ENCODE measurements around the gene PYGM. TPM values are rescaled to one million over a fixed set of nuclear protein-coding genes. Genes with fewer than 3 reads are reported as not detected.

Gene PYGM
- 10 to 100 TPM; 31.3 to 48.6 TPM for total RNA-seq
- long read RNA-seq, transcript PYGM-201 (20 exons, 3,198 nt), result major isoform, 11 of 30 reads
- long read RNA-seq, partial matches to known transcripts, result 18 of 30 reads
- long read RNA-seq, other reads (novel, unspliced or antisense), result 1 of 30 reads

GRCh38 chr11:64759722-64760719 lies at the start of gene PYGM:
Gene PYGM, minus strand, starts transcription at chr11:64759974. Its CDS starts 76 bp downstream, at chr11:64759898.
- DNase-seq (peak; percentile 83), ATAC-seq (peak; percentile 83 to 88)
- intact Hi-C loops (cut with DNase I), result no loop called here

GRCh38 chr11:64805481-64805880 lies 45.7 kb upstream of the PYGM start:
- ATAC-seq, result no peak
- DNase-seq, result no peak
- intact Hi-C loops (cut with DNase I), result no loop called here

DNA sequence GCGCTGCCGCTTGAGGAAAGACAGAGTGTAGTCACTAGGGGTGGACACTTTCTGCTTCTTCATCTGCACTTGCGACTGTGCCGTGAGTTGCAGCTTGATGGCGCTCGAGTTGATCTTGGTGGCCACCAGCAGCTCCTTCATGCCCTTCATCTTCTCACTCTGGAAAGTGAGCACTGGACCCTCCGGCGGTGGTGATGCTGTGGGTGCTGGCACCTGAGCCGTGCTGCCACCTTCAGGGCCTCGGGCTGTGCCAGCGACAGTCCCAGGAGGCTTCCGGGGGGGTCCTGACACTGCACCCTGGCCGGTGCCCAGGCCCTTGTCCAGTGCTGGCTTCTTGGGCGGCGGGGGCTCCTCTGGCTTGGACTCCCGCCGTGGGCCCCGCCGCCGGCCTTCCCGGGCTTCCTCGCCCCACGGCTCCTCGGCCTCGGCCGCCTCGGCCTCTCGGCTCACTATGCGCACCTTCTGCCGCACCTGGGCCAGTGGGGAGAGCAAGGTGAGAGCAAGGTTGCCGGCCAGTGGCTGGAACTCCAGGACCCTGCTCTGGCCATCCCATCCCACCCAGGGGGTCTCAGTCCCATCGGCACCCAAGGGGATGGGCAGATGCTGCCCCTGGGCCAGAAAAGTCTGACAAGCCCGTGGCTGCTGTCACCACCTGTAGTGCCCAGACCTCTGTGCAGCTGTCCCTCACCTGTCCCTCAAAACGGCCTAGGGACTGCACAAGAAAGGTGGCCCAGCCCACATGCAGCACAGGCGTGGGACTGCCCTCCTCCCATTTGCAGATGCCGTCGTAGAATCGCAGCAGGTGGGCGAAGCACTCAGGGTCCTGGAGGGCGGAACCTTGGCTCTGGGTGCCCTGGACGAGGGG lies 44.8 kb upstream of the PYGM start:
- intact Hi-C loops (cut with DNase I), result no loop called here
- DNase-seq (no peak), ATAC-seq (no peak)

DNA sequence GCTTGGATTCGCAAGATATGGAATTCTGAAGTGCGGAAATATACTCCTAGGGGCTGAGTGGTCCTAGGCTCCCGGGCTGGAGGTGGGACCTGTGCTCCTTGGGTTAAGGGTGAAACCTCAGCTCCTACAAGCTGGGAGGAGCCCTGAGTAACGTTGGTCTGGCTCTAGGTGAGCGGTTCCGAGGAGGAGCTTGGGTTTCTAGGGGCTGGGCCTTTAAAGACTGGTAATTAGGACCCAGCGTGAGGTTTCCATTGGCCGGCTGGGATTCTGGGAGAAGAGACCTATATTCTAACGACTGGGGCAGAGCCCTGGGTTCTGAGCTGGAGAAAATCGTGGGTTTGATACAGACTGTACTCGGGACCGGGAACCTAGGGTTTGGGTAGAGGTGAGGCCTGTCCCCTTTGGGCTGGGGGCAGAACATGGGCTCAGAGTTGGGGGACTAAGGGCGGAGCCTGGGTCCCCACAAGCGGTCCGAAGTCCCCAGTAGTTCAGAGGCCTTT lies 44.1 kb upstream of the PYGM start:
- DNase-seq, result no peak
- peak in 1 of 2 donors; percentile 18 for ATAC-seq
- intact Hi-C loops (cut with DNase I), result no loop called here

GRCh38 chr11:64803158-64803845 lies 43.5 kb upstream of the PYGM start, which contains the start of gene MAP4K2:
Gene MAP4K2, minus strand, starts transcription at chr11:64803214. Its CDS starts 65 bp downstream, at chr11:64803149.
- ATAC-seq, result peak; percentile 89 to 95
- DNase-seq, result peak; percentile 93
- intact Hi-C loops (cut with DNase I), result no loop called here

DNA sequence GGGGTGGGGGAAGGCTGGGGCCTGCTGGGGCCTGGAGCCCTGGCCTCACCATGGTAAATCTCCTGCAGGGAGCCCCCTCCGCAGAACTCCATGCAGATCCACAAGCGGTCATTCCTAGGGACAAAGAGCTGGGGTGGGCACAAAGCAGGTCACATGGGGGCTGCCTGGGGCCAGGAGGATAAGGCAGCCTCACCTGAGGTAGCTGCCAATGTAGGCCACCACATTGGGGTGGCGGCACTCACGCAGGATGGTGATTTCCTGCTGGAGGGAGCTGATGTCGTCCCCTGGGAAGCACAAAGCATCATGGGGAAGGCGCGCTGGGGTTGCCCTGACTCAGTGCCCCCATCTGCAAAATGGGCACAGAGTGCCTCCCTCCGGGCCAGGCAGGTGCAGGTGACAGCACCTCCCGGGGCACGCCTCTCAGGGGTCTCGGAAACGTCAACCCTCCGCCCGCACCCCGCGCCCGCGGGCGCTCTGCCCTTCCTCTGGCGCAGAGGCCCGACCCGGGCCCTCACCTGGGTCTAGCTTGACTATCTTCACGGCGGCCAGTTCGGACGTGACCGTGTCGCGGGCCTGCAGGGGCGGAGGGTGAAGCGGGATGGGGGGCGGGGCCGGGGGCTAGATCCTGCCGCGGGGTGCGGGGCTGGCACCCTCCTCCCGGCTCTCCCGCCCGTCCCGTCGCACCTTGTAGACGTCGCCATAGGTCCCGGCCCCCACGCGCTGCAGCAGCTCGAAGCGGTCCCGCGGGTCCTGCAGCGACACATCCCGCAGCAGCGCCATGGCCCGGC lies 42.8 kb upstream of the PYGM start:
- ATAC-seq, result no peak
- DNase-seq, result no peak
- intact Hi-C loops (cut with DNase I), result no loop called here

DNA sequence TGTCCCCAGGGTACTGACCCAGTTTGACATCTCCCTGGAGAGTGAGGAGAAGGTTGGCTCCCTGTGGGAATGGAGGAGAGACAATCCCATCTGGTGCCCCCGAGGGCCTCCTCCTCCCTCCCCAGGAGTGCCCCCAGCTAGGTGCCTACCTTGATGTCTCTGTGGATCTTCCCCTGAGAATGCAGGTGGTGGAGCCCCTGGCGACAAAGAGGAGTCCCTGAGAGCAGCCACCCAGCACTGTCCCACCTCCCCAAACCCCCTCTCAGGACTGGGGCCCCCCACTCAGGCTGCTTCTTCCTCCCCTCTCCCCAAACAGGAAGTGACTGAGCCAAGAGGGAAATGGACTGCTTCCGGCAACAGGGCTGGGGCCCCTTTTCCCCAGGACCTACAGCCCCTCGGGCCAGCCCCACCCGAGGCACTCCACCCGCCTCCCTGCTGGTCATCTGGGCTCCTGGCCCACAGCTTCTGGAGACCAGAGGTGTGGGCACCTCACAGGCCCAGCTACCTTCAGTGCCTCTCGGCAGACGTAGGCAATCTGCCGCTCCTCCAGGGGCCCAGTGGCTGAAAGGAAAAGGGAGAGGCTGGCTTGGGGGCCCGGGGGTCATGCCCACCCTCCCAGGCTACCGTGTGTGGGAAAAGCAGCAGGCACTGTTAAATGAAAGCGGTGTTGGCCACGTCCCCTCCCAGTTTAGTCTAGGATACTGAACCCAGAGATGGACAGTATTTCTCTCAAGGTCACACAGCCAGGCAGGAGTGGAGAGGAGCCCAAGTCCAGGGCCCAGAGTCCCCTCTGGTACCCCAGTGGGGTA lies 42.0 kb upstream of the PYGM start:
- intact Hi-C loops (cut with DNase I), result no loop called here
- ATAC-seq (no peak), DNase-seq (no peak)

- ATAC-seq (no peak), DNase-seq (no peak)
- intact Hi-C loops (cut with DNase I), result no loop called here
Measured at GRCh38 chr11:64801158-64801464, 41.3 kb upstream of the PYGM start.

DNA sequence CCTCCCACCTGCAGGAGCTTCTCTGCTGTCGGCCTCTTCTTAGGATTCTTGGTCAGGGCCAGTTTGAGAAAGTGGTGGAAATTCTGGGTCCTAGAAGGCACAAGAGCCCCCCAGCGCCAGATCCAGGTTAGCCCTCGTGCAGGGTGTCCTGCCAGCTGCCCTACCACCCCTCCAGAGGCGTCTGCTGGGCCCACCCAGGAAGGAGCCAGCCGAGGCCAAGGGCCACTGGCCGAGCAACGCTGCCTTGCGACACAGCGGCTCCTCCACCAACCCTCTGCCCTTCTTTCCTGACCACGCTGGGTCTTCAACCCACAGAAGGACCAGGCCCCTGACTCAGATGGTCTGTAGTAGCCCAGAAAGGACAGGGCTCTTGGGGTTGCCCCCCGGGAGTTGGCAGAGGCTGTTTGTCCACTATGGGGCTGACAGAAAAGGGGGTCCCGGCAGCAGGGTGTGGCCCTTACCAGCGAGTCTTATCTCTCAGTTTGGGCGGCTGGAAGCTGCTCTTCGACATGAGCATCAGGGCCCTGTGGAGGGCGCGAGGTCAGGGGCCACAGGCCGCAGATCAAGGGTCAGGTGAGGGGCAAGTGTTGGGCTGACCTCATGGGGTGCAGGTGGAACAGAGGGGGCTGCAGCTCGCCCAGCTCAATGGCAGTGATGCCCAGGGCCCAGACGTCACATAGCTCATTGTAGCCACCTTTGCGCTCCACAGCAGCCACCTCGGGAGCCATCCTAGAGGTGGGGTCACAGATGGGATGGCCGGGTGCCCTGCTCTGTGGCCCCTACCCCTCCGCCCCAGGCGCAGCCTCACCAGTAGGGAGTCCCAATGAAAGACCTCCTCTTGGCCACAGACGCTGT lies 40.8 kb upstream of the PYGM start:
- no peak for DNase-seq
- intact Hi-C loops (cut with DNase I), result no loop called here
- ATAC-seq, result no peak

- DNase-seq (no peak), ATAC-seq (no peak)
Measured at GRCh38 chr11:64799623-64800302, 40.0 kb upstream of the PYGM start.

GRCh38 chr11:64799256-64799622 lies 39.5 kb upstream of the PYGM start:
- ATAC-seq, result no peak
- no peak for DNase-seq
- intact Hi-C loops (cut with DNase I), result no loop called here

More at GRCh38 chr11:64799623-64800302, 40.0 kb upstream of the PYGM start:
- intact Hi-C loops (cut with DNase I), result no loop called here

DNA sequence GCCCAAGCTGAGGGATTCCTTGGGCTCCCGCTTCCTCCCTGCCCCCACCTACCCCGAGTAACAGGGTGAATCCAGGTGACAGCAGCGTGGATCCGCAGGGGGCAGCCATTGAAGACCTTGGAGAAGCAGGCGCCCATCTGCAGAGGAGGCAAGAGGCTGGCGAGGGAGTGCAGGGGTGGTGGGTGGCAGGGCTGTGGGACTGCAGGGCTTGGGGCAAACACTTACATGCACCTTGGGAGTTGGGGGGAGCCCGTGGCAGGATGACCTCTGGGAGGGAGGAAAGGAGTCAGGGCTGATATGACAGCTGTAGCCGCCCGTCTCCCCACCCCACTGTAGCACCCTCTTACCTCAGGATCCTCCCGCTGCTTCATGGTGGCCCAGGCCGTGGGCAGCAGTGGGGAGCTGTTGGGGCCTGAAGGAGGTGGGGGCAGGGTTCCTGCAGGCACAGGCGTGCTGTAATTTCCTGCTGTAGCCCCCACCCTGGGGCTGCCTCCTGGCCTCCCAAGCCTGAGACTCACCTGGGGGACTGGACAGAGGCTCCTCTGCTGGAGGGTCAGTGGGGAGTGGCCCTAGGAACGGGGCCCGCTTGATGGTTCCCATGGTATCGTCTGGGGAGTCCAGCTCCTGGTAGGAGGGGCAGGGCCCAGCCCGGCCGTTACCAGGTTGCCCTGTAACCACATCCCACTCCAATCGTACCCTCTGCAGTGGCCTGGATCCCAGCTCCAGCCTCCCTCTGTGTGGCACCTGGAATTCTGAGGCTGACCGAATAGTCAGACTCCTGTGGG lies 37.2 kb upstream of the PYGM start:
- ATAC-seq, result no peak
- no peak for DNase-seq
- intact Hi-C loops (cut with DNase I), result no loop called here

- no peak for ATAC-seq
- DNase-seq, result no peak
- intact Hi-C loops (cut with DNase I), result no loop called here
Measured at GRCh38 chr11:64796047-64796756, 36.4 kb upstream of the PYGM start.

DNA sequence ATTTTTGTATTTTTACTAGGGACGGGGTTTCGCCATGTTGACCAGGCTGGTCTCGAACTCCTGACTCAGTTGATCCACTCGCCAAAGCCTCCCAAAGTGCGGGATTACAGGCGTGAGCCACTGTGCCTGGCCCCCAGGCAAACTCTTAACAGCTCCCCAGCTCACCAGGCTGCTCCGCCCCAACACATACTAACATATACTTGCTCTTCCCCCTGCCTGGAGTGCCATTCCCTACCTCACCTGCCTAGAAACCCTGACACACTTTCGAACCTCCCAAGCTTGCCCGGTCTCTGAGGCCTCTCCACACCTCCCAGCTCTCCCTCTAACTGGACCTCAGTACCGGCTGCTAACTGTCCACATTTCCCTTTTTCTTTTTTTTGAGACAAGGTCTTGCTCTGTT lies 34.8 kb upstream of the PYGM start:
- intact Hi-C loops (cut with DNase I), result no loop called here
- DNase-seq, result no peak
- no peak for ATAC-seq

Measured in left cardiac atrium (tissue), 4 donors.